Measurements from ENCODE around the gene BMPR1A. TPM values are rescaled to one million over a fixed set of nuclear protein-coding genes. Genes with fewer than 3 reads are reported as not detected.

BMPR1A gene
- total RNA-seq, 1 experiment from 2014 or later, result 53.4 TPM

- DNase-seq (ENCODE audit: low read depth in 1 of 2, low spot score in 2 of 2), result no peak
- H3K4me3 ChIP-seq, result no peak overlapping the region
- no peaks in the 10 kb centered on the region for H3K36me3 ChIP-seq
- peaks cover 27% of the 10 kb centered on the region for H3K4me1 ChIP-seq (replicated peaks)
- H3K9me3 ChIP-seq (replicated peaks), result no peaks in the 10 kb centered on the region
- H3K27ac ChIP-seq, result no peak overlapping the region
- no peaks in the 10 kb centered on the region for H3K27me3 ChIP-seq (replicated peaks)
Observed at GRCh38 chr10:86956195-86956847, 199.9 kb downstream of the BMPR1A start.

GRCh38 chr10:86956848-86957448 lies 200.5 kb downstream of the BMPR1A start:
- Histone ChIP-seq H3K9me3 (replicated peaks) (no peaks in the 10 kb centered on the region), H3K27ac (no peak overlapping the region), H3K27me3 (replicated peaks) (no peaks in the 10 kb centered on the region), H3K4me3 (no peak overlapping the region), H3K4me1 (replicated peaks) (peaks cover 27% of the 10 kb centered on the region), H3K36me3 (no peaks in the 10 kb centered on the region)
- no peak for DNase-seq (ENCODE audit: low read depth in 1 of 2, low spot score in 2 of 2)

- DNase-seq (ENCODE audit: low read depth in 1 of 2, low spot score in 2 of 2), result peak in 1 of 2 experiments; percentile 38
Observed at GRCh38 chr10:86957471-86958115, 201.2 kb downstream of the BMPR1A start, which contains the start of gene MMRN2. Gene MMRN2, minus strand, starts transcription at chr10:86957615. Its CDS starts 74 bp downstream, at chr10:86957541.

GRCh38 chr10:86958116-86958900 lies 201.9 kb downstream of the BMPR1A start, which contains the start of gene SNCG:
Gene SNCG, plus strand, starts transcription at chr10:86958599. Its CDS starts 99 bp downstream, at chr10:86958698.
- peaks cover 27% of the 10 kb centered on the region for H3K4me1 ChIP-seq (replicated peaks)

More at GRCh38 chr10:86957471-86958115, 201.2 kb downstream of the BMPR1A start, which contains the start of gene MMRN2:
- Histone ChIP-seq H3K27ac (no peak within 1 kb of the TSS), H3K9me3 (replicated peaks) (no peaks in the 10 kb centered on the region), H3K4me1 (replicated peaks) (peaks cover 27% of the 10 kb centered on the region), H3K27me3 (replicated peaks) (no peaks in the 10 kb centered on the region), H3K4me3 (no peak within 1 kb of the TSS), H3K36me3 (no peaks in the 10 kb centered on the region)

GRCh38 chr10:86958901-86959736 lies 202.7 kb downstream of the BMPR1A start:
- DNase-seq (ENCODE audit: low read depth in 1 of 2, low spot score in 2 of 2), result peak; percentile 47 to 72
- no peaks in the 10 kb centered on the region for H3K27me3 ChIP-seq (replicated peaks)
- H3K4me3 ChIP-seq, result no peak overlapping the region

More at GRCh38 chr10:86958116-86958900, 201.9 kb downstream of the BMPR1A start, which contains the start of gene SNCG:
- H3K27ac ChIP-seq, result peak within 1 kb of the TSS; percentile 46
- H3K36me3 ChIP-seq, result no peaks in the 10 kb centered on the region
- H3K4me3 ChIP-seq, result no peak within 1 kb of the TSS
- DNase-seq (ENCODE audit: low read depth in 1 of 2, low spot score in 2 of 2), result no peak
- H3K27me3 ChIP-seq (replicated peaks), result no peaks in the 10 kb centered on the region
- H3K9me3 ChIP-seq (replicated peaks), result no peaks in the 10 kb centered on the region

GRCh38 chr10:86959737-86960002 lies 203.3 kb downstream of the BMPR1A start:
- Histone ChIP-seq H3K4me3 (no peak overlapping the region), H3K27ac (peak overlapping the region; percentile 46), H3K36me3 (no peaks in the 10 kb centered on the region), H3K9me3 (replicated peaks) (no peaks in the 10 kb centered on the region), H3K4me1 (replicated peaks) (peaks cover 27% of the 10 kb centered on the region), H3K27me3 (replicated peaks) (no peaks in the 10 kb centered on the region)
- DNase-seq (ENCODE audit: low read depth in 1 of 2, low spot score in 2 of 2), result no peak

More at GRCh38 chr10:86958901-86959736, 202.7 kb downstream of the BMPR1A start:
- Histone ChIP-seq H3K36me3 (no peaks in the 10 kb centered on the region), H3K9me3 (replicated peaks) (no peaks in the 10 kb centered on the region), H3K27ac (peak overlapping the region; percentile 46), H3K4me1 (replicated peaks) (peaks cover 27% of the 10 kb centered on the region)

- Histone ChIP-seq H3K36me3 (no peaks in the 10 kb centered on the region), H3K4me1 (replicated peaks) (peaks cover 27% of the 10 kb centered on the region), H3K9me3 (replicated peaks) (no peaks in the 10 kb centered on the region), H3K27ac (peak overlapping the region; percentile 46; the same call in 1 of the 2 replicates), H3K4me3 (no peak overlapping the region), H3K27me3 (replicated peaks) (no peaks in the 10 kb centered on the region)
- peak; percentile 57 to 69 for DNase-seq (ENCODE audit: low read depth in 1 of 2, low spot score in 2 of 2)
Observed at GRCh38 chr10:86960003-86960862, 203.8 kb downstream of the BMPR1A start.

- H3K4me1 ChIP-seq (replicated peaks), result peaks cover 27% of the 10 kb centered on the region
- H3K9me3 ChIP-seq (replicated peaks), result no peaks in the 10 kb centered on the region
- no peaks in the 10 kb centered on the region for H3K27me3 ChIP-seq (replicated peaks)
- no peaks in the 10 kb centered on the region for H3K36me3 ChIP-seq
- DNase-seq (ENCODE audit: low read depth in 1 of 2, low spot score in 2 of 2), result peak in 1 of 2 experiments; percentile 42
- no peak overlapping the region for H3K4me3 ChIP-seq
- no peak overlapping the region for H3K27ac ChIP-seq
Observed at GRCh38 chr10:86960863-86961434, 204.5 kb downstream of the BMPR1A start.

- Histone ChIP-seq H3K4me3 (no peak overlapping the region), H3K27ac (no peak overlapping the region), H3K27me3 (replicated peaks) (no peaks in the 10 kb centered on the region), H3K9me3 (replicated peaks) (no peaks in the 10 kb centered on the region), H3K4me1 (replicated peaks) (peaks cover 30% of the 10 kb centered on the region), H3K36me3 (no peaks in the 10 kb centered on the region)
- no peak for DNase-seq (ENCODE audit: low read depth in 1 of 2, low spot score in 2 of 2)
Observed at GRCh38 chr10:86961481-86962091, 205.2 kb downstream of the BMPR1A start.

GRCh38 chr10:86962136-86962980 lies 205.9 kb downstream of the BMPR1A start:
- H3K9me3 ChIP-seq (replicated peaks), result no peaks in the 10 kb centered on the region
- DNase-seq (ENCODE audit: low read depth in 1 of 2, low spot score in 2 of 2), result no peak
- no peaks in the 10 kb centered on the region for H3K36me3 ChIP-seq
- H3K27me3 ChIP-seq (replicated peaks), result no peaks in the 10 kb centered on the region
- peaks cover 33% of the 10 kb centered on the region for H3K4me1 ChIP-seq (replicated peaks)
- no peak overlapping the region for H3K27ac ChIP-seq
- no peak overlapping the region for H3K4me3 ChIP-seq

GRCh38 chr10:86962981-86963310 lies 206.5 kb downstream of the BMPR1A start:
- Histone ChIP-seq H3K4me1 (replicated peaks) (peaks cover 28% of the 10 kb centered on the region), H3K36me3 (no peaks in the 10 kb centered on the region), H3K27me3 (replicated peaks) (no peaks in the 10 kb centered on the region), H3K4me3 (no peak overlapping the region), H3K27ac (no peak overlapping the region), H3K9me3 (replicated peaks) (no peaks in the 10 kb centered on the region)
- no peak for DNase-seq (ENCODE audit: low read depth in 1 of 2, low spot score in 2 of 2)
